Activated CD8-positive, alpha-beta memory T cell treated with anti-CD3 and anti-CD28 coated beads for 48 hours (primary cell): ENCODE results near the gene B4GALT5.

ENCODE experiments used
- DNase-seq, 3 experiments: peaks; one replicate each; pipeline ENCODE4 v3.0.0-alpha.2; 2020; ENCODE audit warnings: low read depth in 2 of 3, low spot score in 2 of 3

The B4GALT5 gene

GRCh38 chr20:49701241-49701790 lies 12.4 kb downstream of the B4GALT5 start:
- no peak for DNase-seq

DNA sequence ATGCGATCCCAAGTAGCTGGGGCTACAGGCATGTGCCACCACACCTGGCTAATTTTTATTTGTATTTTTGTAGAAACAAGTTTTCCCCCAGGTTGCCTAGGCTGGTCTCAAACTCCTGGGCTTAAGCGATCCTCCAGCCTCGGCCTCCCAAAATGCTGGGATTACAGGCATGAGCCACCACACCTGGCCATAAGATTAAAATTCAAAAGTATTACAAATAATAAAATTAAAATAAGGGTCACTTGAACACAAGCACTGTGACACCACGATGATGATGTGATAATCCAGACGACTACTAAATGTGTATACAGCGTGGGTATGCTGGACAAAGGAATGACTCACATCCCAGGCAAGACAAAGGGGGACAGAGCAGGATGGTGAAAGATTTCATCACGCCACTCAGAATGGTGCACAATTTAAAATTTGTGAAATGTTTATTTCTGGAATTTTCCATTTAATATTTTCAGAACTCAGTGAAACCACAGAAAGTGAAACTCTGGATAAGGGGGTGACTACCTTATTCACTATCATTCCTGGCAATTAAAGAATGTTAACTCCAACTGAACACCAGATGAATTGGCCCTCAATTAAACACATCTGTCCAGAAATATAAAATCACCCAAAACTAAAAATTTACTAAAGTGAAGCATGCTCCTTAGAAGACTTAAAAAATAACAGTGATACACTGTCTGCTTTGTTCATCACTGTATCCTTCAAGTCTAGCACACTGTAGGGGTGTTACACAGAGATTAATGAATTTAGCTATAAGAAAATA lies 13.1 kb downstream of the B4GALT5 start:
- DNase-seq = no peak

GRCh38 chr20:49699200-49699992 lies 14.3 kb downstream of the B4GALT5 start:
- DNase-seq = no peak

DNA sequence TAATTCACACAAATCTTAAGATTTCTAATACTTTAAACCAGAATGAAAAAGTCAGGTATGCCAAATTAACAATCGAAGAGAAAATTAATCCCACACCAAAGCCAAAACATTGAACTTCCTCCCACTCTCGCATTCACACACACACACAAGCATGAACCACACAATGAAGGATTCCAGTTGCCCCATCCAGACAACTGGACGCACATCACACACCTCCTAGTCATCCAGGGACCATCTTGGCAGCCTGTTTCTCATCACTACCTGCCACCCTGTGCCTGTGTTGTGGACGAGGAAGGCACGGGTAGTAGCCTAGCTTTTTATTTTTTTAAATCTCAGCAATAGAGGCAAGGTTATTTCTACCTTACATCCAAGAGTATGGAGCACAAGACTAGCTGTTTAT lies 15.2 kb downstream of the B4GALT5 start:
- DNase-seq = no peak

GRCh38 chr20:49697071-49697470 lies 16.6 kb downstream of the B4GALT5 start:
- no peak for DNase-seq

GRCh38 chr20:49696594-49696993 lies 17.1 kb downstream of the B4GALT5 start:
- no peak for DNase-seq

GRCh38 chr20:49695830-49696229 lies 17.8 kb downstream of the B4GALT5 start:
- no peak for DNase-seq

DNA sequence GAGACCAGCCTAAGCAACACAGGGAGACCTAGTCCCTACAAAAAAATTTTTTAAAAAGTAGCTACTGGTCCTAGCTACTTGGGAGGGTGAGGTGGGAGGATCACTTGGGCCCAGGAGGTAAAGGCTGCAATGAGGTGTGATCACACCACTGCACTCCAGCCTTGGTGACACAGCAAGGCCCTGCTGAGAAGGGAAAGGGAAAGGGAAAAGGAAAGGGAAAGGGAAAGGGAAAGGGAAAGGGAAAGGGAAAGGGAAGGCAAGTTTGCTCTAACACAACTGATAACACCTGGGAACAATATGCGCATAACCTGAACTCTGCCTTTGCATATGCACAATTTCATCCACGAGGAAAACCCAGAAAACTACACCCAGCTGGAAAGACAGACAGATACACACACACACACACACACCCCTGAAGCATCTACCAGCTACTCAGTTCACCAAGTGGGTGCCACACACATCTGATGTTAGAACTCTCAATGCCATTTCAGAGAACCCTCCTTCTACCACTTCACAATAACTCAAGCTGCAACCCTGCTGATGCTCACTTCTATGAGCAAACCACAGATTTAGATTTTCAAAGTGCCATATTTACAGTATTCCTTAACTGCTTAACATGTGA lies 19.1 kb downstream of the B4GALT5 start:
- no peak for DNase-seq

- no peak for DNase-seq
These were observed 20.1 kb downstream of the B4GALT5 start for GRCh38 chr20:49693435-49694171.

GRCh38 chr20:49692941-49693340 lies 20.7 kb downstream of the B4GALT5 start:
- DNase-seq = no peak

DNA sequence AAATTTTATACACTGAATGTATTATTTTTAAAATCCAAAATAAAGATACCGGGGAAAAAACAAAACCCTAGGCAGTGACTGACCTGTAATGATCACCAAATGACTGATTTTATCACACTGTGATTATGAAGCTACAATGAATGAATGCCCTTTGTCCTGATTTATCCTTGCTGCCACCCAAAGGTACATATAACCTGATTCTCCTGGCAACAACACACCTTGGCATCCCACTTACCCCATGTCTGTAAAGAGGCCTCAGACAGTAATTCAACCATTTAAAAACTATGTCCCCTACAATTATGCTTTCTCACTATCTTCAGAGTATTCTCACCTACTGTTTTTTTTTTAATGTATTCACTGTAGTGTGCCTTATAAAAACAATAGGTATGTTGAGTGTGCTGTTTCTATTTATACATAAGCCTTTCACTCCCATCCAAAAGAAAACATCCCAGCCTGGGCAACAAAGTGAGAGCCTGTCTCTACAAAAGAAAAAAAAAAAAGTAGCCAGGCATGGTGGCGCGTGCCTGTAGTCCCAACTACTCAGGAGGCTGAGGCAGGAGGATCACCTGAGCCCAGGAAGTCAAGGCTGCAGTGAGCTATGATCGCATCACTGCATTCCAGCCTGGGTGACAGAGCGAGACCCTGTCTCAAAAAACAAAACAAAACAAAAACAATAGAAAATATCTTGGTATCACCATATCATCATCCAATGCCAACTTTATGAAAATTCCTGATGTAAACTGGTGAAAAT lies 21.7 kb downstream of the B4GALT5 start:
- DNase-seq = no peak

GRCh38 chr20:49690899-49691620 lies 22.6 kb downstream of the B4GALT5 start:
- DNase-seq = no peak

GRCh38 chr20:49687595-49688567 lies 25.8 kb downstream of the B4GALT5 start:
- DNase-seq = no peak

DNA sequence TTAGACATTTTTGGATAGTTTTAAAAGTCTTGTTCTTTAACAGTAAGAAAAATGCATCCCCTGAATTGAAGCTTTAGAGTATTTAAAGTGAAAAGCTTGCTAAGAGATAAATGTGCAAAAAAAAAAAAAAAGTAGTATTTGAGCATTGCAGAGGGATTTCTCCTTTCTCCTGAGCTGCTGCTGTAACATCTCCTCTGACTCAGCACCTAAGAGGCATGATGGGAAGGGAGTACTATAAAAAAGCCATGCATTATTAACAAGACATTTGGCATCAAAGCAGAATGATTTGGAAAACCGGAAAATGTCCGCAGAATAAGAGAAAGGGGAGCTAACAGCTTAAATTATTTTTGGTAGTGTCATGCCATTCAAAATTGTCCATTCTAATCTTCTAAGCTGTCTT lies 27.9 kb downstream of the B4GALT5 start:
- DNase-seq = no peak

DNA sequence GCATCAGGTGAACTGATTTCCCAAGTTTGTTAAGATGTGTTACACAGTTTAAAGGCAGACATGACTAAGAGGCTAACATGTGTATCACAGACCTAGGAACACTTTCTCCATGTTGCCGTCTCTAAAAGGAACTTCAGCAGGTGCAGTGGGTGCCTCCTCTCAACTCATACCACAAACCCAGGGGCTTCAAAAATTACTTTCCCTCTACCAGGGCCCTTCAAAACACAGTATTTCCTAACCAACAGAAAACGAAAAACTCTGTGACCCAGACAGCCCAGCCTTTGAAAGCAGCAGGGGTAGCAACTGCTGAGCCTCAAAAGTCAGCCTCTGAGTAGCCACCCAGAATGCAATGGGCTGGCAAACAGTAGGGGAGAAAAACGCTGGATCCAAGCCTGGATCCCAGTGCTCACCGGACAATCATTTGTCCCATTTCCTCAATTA lies 28.5 kb downstream of the B4GALT5 start:
- no peak for DNase-seq

DNA sequence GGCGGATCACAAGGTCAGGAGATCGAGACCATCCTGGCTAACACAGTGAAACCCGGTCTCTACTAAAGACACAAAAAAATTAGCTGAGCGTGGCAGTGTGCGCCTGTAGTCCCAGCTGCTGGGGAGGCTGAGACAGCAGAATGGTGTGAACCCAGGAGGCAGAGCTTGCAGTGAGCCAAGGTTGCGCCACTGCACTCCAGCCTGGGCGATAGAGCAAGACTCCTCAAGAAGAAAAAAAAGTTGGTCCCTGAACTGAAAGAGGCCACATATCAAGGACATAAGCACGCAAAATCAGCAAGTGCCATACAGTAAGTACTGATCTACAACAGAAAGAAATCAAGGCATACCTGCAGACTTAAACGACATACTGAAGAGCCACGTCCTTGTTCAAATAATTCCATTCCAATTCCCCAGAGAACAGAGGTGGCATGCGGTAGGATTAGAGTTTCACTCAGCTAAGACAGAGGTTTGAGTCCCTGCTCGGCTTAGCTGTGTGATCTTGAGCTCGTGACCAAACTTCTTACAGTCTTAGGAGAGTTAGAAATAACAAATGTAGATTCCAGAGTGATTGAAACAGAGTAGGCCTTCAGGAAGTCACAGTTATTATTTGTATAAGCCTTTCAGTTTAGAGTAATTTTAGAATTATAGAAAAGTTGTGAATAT lies 29.2 kb downstream of the B4GALT5 start:
- DNase-seq = no peak

GRCh38 chr20:49682798-49683197 lies 30.9 kb downstream of the B4GALT5 start:
- no peak for DNase-seq

- DNase-seq = no peak
These were observed 31.4 kb downstream of the B4GALT5 start for GRCh38 chr20:49682278-49682677.
